GM12874 (cell line): ENCODE measurements around the gene PPP1R3G.

ENCODE experiments used
- TF ChIP-seq, protein P1 (sequence below): IDR thresholded peaks from 2 replicates; pipeline ENCODE4 v1.5.1; 2011; ENCODE audit warnings: low read depth, mild to moderate bottlenecking, control low read depth, low read length, moderate library complexity; ENCODE audit not compliant: insufficient read depth

Gene PPP1R3G

GRCh38 chr6:5059036-5059896, 25.9 kb upstream of the PPP1R3G start:
- TF ChIP-seq, protein P1, sequence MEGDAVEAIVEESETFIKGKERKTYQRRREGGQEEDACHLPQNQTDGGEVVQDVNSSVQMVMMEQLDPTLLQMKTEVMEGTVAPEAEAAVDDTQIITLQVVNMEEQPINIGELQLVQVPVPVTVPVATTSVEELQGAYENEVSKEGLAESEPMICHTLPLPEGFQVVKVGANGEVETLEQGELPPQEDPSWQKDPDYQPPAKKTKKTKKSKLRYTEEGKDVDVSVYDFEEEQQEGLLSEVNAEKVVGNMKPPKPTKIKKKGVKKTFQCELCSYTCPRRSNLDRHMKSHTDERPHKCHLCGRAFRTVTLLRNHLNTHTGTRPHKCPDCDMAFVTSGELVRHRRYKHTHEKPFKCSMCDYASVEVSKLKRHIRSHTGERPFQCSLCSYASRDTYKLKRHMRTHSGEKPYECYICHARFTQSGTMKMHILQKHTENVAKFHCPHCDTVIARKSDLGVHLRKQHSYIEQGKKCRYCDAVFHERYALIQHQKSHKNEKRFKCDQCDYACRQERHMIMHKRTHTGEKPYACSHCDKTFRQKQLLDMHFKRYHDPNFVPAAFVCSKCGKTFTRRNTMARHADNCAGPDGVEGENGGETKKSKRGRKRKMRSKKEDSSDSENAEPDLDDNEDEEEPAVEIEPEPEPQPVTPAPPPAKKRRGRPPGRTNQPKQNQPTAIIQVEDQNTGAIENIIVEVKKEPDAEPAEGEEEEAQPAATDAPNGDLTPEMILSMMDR: no peak

GRCh38 chr6:5061152-5061551, 24.0 kb upstream of the PPP1R3G start:
- TF ChIP-seq, protein P1: no peak

GRCh38 chr6:5063617-5064016, 21.5 kb upstream of the PPP1R3G start:
- TF ChIP-seq, protein P1: no peak

DNA sequence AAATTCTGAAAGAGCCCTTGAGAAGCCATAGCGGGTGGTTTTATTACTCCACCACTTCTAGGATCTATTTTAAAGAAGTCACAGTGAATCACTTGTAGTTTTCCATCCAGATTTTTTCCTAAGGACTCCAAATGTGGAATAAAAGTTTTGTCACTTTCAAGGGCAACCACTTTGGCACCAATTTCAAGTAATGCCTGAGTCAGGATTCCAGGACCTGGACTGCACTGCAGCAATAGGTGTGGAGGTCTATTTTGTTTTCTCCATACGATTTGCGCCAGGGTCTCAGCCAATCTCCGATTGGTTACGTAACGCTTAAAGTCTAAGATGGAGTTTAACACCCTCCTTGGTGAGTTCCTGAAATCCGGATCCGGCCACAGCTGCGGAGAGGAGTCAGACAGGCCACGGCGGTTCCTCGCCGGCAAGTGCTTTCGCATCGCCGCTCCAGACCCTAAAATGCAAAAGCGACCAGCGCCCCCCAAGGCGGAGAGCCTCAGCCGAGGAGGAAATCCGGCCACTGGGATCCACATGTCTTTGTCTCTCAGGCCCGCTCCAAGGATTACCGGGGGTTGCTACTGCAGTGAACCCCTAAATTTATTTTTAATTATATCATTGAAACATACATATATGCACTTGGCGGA, 18.6 kb upstream of the PPP1R3G start:
- TF ChIP-seq, protein P1: no peak

GRCh38 chr6:5067305-5067704, 17.8 kb upstream of the PPP1R3G start:
- TF ChIP-seq, protein P1: no peak

- TF ChIP-seq, protein P1: no peak
These were observed 16.9 kb upstream of the PPP1R3G start for GRCh38 chr6:5068153-5068751.

- TF ChIP-seq, protein P1: no peak
These were observed 13.9 kb upstream of the PPP1R3G start for GRCh38 chr6:5071216-5071615.
